Upper lobe of left lung (tissue), 6 donors: ENCODE data around the gene ZNF688. TPM values are rescaled to one million over a fixed set of nuclear protein-coding genes. Genes with fewer than 3 reads are reported as not detected.
"Not testable (repeated sequence)": the region's sequence is repeated elsewhere in the genome, so short reads cannot be mapped to it uniquely, and the experiment has no call there.

Experiments used
- ATAC-seq, 2 donors: fragments of 200-7000 bp; cut with Tn5 transposase; one replicate each; pipeline ENCODE4 v1.9.1; 2022; ENCODE audit warnings: mild to moderate bottlenecking in 2 of 2, moderate library complexity in 2 of 2; ENCODE audit not compliant: low FRiP score in 2 of 2
- DNase-seq, 2 donors: peaks; one replicate each; pipeline ENCODE4 v3.0.0-alpha.2; 2019 to 2020
- H3K27ac ChIP-seq, 4 donors: fragments of 200-600 bp; sonication (generic); one replicate each; pipeline ENCODE4 v1.5.1; 2016 to 2019
- H3K27me3 ChIP-seq, 4 donors: fragments of 200-600 bp; sonication (generic); one replicate each; pipeline ENCODE4 v1.5.1; 2017 to 2019
- H3K36me3 ChIP-seq, 4 donors: fragments of 200-600 bp; sonication (generic); one replicate each; pipeline ENCODE4 v1.5.1; 2016 to 2019
- H3K4me1 ChIP-seq, 4 donors: fragments of 200-600 bp; sonication (generic); one replicate each; pipeline ENCODE4 v1.5.1; 2018 to 2019
- H3K4me3 ChIP-seq, 4 donors: fragments of 200-600 bp; sonication (generic); one replicate each; pipeline ENCODE4 v1.5.1; 2017 to 2019; ENCODE audit warnings: mild to moderate bottlenecking in 2 of 4, moderate library complexity in 1 of 4
- H3K9me3 ChIP-seq, 4 donors: fragments of 200-600 bp; sonication (generic); one replicate each; pipeline ENCODE4 v1.5.1; 2018 to 2019
- CTCF ChIP-seq, 6 experiments: fragments of 450-650 bp in 4 of 6; fragments of 200-600 bp in 2 of 6; sonication (generic) in 2 of 6; IDR thresholded peaks; one replicate each; pipeline ENCODE4 v1.5.1; 2016 to 2019; ENCODE audit warnings: antibody characterized with exemption in 6 of 6
- EP300 ChIP-seq, 4 donors: sonication (generic); formaldehyde crosslinking; IDR thresholded peaks; one replicate each; pipeline ENCODE4 v1.5.1; 2017; ENCODE audit warnings: antibody characterized with exemption in 4 of 4, control low read depth in 2 of 4
- POLR2A ChIP-seq, 4 donors: fragments of 450-650 bp; IDR thresholded peaks; one replicate each; pipeline ENCODE4 v1.5.1; 2016 to 2017; ENCODE audit warnings: antibody characterized with exemption in 4 of 4, mild to moderate bottlenecking in 2 of 4
- POLR2AphosphoS5 ChIP-seq, 2 donors: sonication (generic); formaldehyde crosslinking; IDR thresholded peaks; one replicate each; pipeline ENCODE4 v1.5.1; 2017; ENCODE audit warnings: antibody characterized with exemption in 2 of 2
- WGBS, 2 donors: methylation state at CpG; one replicate each; pipeline ENCODE4 v1.1.5; 2017 to 2018; 5-methylcytosine and 5-hydroxymethylcytosine counted together
- total RNA-seq, 6 donors: library from RNA; depleted of rRNA in 4 of 6; stranded (reverse); fragments of >200 nt in 4 of 6; gene quantifications; one replicate each; pipeline versions ENCODE4 v1.1.0 to v1.2.1, GENCODE V29; 2016 to 2021
- donor health status: DM: no; HTN: no; CAD: no; lungs with moderate emphysema.
- donor health status: DM: no; HTN: yes; CAD: no; lungs with severe emphysema.

Gene ZNF688
- total RNA-seq, 6 donors from 2014 or later, result 15.0 to 34.6 (median 18.8) TPM

- Histone ChIP-seq H3K36me3 (no peaks in the 10 kb centered on the region), H3K9me3 (no peaks in the 10 kb centered on the region), H3K4me1 (peaks cover 6 to 18% (median 9%) of the 10 kb centered on the region in 4 donors), H3K27me3 (no peaks in the 10 kb centered on the region), H3K27ac (no peak overlapping the region), H3K4me3 (no peak overlapping the region)
- TF ChIP-seq POLR2AphosphoS5 (IDR thresholded peaks at IDR 0.05), result no peak
- TF ChIP-seq EP300 (IDR thresholded peaks at IDR 0.05), result no peak
- no peak for DNase-seq
- 71 to 88% methylated on average over 8 of the region's 8 CpGs for WGBS, 2 donors
- ATAC-seq, result no peak
Measured at GRCh38 chr16:30539000-30539964, 32.2 kb downstream of the ZNF688 start.

GRCh38 chr16:30536391-30537024, 35.0 kb downstream of the ZNF688 start:
- H3K4me3 ChIP-seq, DNase-seq, ATAC-seq, H3K9me3 ChIP-seq, H3K27me3 ChIP-seq: not testable (repeated sequence)
- Histone ChIP-seq H3K4me1 (peaks cover 15 to 37% (median 22%) of the 10 kb centered on the region in 4 donors), H3K27ac (peak overlapping the region in 2 of 4 donors; percentile 96 to 98), H3K36me3 (peaks cover 0 to 16% (median 13%) of the 10 kb centered on the region in 4 donors)
- WGBS, 2 donors, result 88 to 92% methylated on average over 13 of the region's 13 CpGs

- peak overlapping the region; percentile 92 to 98 (median 95) for H3K27ac ChIP-seq
- H3K9me3 ChIP-seq, result no peaks in the 10 kb centered on the region
- WGBS, 2 donors, result 27 to 30% methylated on average over 12 of the region's 12 CpGs
- H3K4me1 ChIP-seq, result peaks cover 15 to 37% (median 22%) of the 10 kb centered on the region in 4 donors
- H3K36me3 ChIP-seq, result peaks cover 0 to 23% (median 14%) of the 10 kb centered on the region in 4 donors
- peak in 5 of 6 experiments; percentile 29 to 68 (median 62) for TF ChIP-seq CTCF (IDR thresholded peaks at IDR 0.05)
- no peak for TF ChIP-seq POLR2AphosphoS5 (IDR thresholded peaks at IDR 0.05)
- TF ChIP-seq POLR2A (IDR thresholded peaks at IDR 0.05), result peak in 1 of 4 donors; percentile 11
- TF ChIP-seq EP300 (IDR thresholded peaks at IDR 0.05), result no peak
- H3K4me3 ChIP-seq, result peak overlapping the region; percentile 38 to 83 (median 76)
- DNase-seq (peak; percentile 73 to 88), ATAC-seq (peak; percentile 87)
- H3K27me3 ChIP-seq, result no peaks in the 10 kb centered on the region
Measured at GRCh38 chr16:30535777-30536190, 35.7 kb downstream of the ZNF688 start.

GRCh38 chr16:30535106-30535776, 36.3 kb downstream of the ZNF688 start:
- Histone ChIP-seq H3K4me3 (peak overlapping the region; percentile 38 to 83 (median 76)), H3K36me3 (peaks cover 0 to 28% (median 14%) of the 10 kb centered on the region in 4 donors), H3K27ac (peak overlapping the region; percentile 92 to 98 (median 95)), H3K4me1 (peaks cover 15 to 40% (median 23%) of the 10 kb centered on the region in 4 donors), H3K9me3 (no peaks in the 10 kb centered on the region), H3K27me3 (no peaks in the 10 kb centered on the region)
- WGBS, 2 donors, result 4 to 5% methylated on average over 11 to 18 of the region's 18 CpGs
- no peak for TF ChIP-seq POLR2AphosphoS5 (IDR thresholded peaks at IDR 0.05)
- ATAC-seq (peak in 1 of 2 donors; percentile 3), DNase-seq (no peak)

- DNase-seq (peak; percentile 93 to 96), ATAC-seq (peak; percentile 95 to 97)
- H3K9me3 ChIP-seq, result no peaks in the 10 kb centered on the region
- H3K27ac ChIP-seq, result peak within 1 kb of the TSS; percentile 92 to 98 (median 95)
- peaks cover 15 to 42% (median 24%) of the 10 kb centered on the region in 4 donors for H3K4me1 ChIP-seq
- peak within 1 kb of the TSS; percentile 38 to 83 (median 76) for H3K4me3 ChIP-seq
- WGBS, 2 donors, result 0 to 1% methylated on average over 13 to 45 of the region's 70 CpGs
- peaks cover 0 to 28% (median 14%) of the 10 kb centered on the region in 4 donors for H3K36me3 ChIP-seq
- no peaks in the 10 kb centered on the region for H3K27me3 ChIP-seq
- TF ChIP-seq POLR2A (IDR thresholded peaks at IDR 0.05) (peak in 2 of 4 donors; percentile 52 to 78), CTCF (IDR thresholded peaks at IDR 0.05) (no peak), POLR2AphosphoS5 (IDR thresholded peaks at IDR 0.05) (peak; percentile 83 to 91), EP300 (IDR thresholded peaks at IDR 0.05) (peak in 1 of 4 donors; percentile 38)
Measured at GRCh38 chr16:30534368-30535105, 37.0 kb downstream of the ZNF688 start, which contains the start of gene ZNF747. Gene ZNF747, minus strand, starts transcription at chr16:30534858. Its CDS starts 179 bp downstream, at chr16:30534679.
